ENCODE data around the gene CRY2. TPM values are rescaled to one million over a fixed set of nuclear protein-coding genes. Genes with fewer than 3 reads are reported as not detected.

Gene CRY2
- total RNA-seq, 1 experiment from 2014 or later: 8.1 TPM

- no peak overlapping the region for H3K4me3 Mint-ChIP-seq (ENCODE audit: unreplicated experiment)
- H3K4me1 Mint-ChIP-seq (ENCODE audit: insufficient read depth, unreplicated experiment): peaks cover 10% of the 10 kb centered on the region
- DNase-seq (ENCODE audit: unreplicated experiment): no peak
- H3K27me3 Mint-ChIP-seq (ENCODE audit: insufficient read depth, unreplicated experiment): no peaks in the 10 kb centered on the region
- BruUV-seq (replicated peaks): no TSS peak
- intact Hi-C loops (cut with micrococcal nuclease): no loop called here
- no peak overlapping the region for H3K27ac Mint-ChIP-seq (ENCODE audit: low read depth, unreplicated experiment)
- no peaks in the 10 kb centered on the region for H3K9me3 Mint-ChIP-seq (ENCODE audit: unreplicated experiment)
- POLR2A ChIA-PET: no interaction called here
- no peaks in the 10 kb centered on the region for H3K36me3 Mint-ChIP-seq (ENCODE audit: insufficient read depth, unreplicated experiment)
- TF ChIP-seq CTCF (IDR thresholded peaks at IDR 0.05; ENCODE audit: unreplicated experiment): no peak
- CTCF ChIA-PET: interaction anchor here (0.6 to 0.7 kb wide), 3 partner anchors 70 to 145 kb away, joined by 3 to 4 read pairs (median 3); no protein-coding TSS in a partner anchor
Measured at GRCh38 chr11:45800261-45800660, 47.0 kb upstream of the CRY2 start.

GRCh38 chr11:45801723-45802315 is 45.5 kb upstream of the CRY2 start:
- Mint-ChIP-seq H3K27me3 (ENCODE audit: insufficient read depth, unreplicated experiment) (no peaks in the 10 kb centered on the region), H3K4me1 (ENCODE audit: insufficient read depth, unreplicated experiment) (peaks cover 16% of the 10 kb centered on the region), H3K36me3 (ENCODE audit: insufficient read depth, unreplicated experiment) (no peaks in the 10 kb centered on the region), H3K4me3 (ENCODE audit: unreplicated experiment) (no peak overlapping the region), H3K9me3 (ENCODE audit: unreplicated experiment) (no peaks in the 10 kb centered on the region), H3K27ac (ENCODE audit: low read depth, unreplicated experiment) (no peak overlapping the region)
- DNase-seq (ENCODE audit: unreplicated experiment): no peak
- POLR2A ChIA-PET: interaction anchor here (0.6 kb wide), 1 partner anchor 537 kb away, joined by 3 read pairs; no protein-coding TSS in a partner anchor
- CTCF ChIA-PET: interaction anchor here (1.6 kb wide), 1 partner anchor 31 kb away, joined by 3 read pairs; no protein-coding TSS in a partner anchor
- no TSS peak for BruUV-seq (replicated peaks)
- intact Hi-C loops (cut with micrococcal nuclease): no loop called here
- TF ChIP-seq CTCF (IDR thresholded peaks at IDR 0.05; ENCODE audit: unreplicated experiment): no peak

- CTCF ChIA-PET: interaction anchor here (1.6 kb wide), 1 partner anchor 32 kb away, joined by 3 read pairs; no protein-coding TSS in a partner anchor
- TF ChIP-seq CTCF (IDR thresholded peaks at IDR 0.05; ENCODE audit: unreplicated experiment): no peak
- no peak for DNase-seq (ENCODE audit: unreplicated experiment)
- H3K4me3 Mint-ChIP-seq (ENCODE audit: unreplicated experiment): no peak overlapping the region
- H3K4me1 Mint-ChIP-seq (ENCODE audit: insufficient read depth, unreplicated experiment): peaks cover 22% of the 10 kb centered on the region
- no peaks in the 10 kb centered on the region for H3K9me3 Mint-ChIP-seq (ENCODE audit: unreplicated experiment)
- no peak overlapping the region for H3K27ac Mint-ChIP-seq (ENCODE audit: low read depth, unreplicated experiment)
- BruUV-seq (replicated peaks): no TSS peak
- POLR2A ChIA-PET: interaction anchor here (1.7 kb wide), 1 partner anchor 44 kb away, joined by 6 read pairs; the partner anchor contains the start of gene CRY2
- no peaks in the 10 kb centered on the region for H3K27me3 Mint-ChIP-seq (ENCODE audit: insufficient read depth, unreplicated experiment)
- intact Hi-C loops (cut with micrococcal nuclease): no loop called here
- H3K36me3 Mint-ChIP-seq (ENCODE audit: insufficient read depth, unreplicated experiment): no peaks in the 10 kb centered on the region
Measured at GRCh38 chr11:45802531-45803317, 44.6 kb upstream of the CRY2 start.

Data from MCF 10A (cell line).